Measurements from ENCODE around the gene JMJD6.
"Not testable (repeated sequence)": the region's sequence is repeated elsewhere in the genome, so short reads cannot be mapped to it uniquely, and the experiment has no call there.

JMJD6 gene

DNA sequence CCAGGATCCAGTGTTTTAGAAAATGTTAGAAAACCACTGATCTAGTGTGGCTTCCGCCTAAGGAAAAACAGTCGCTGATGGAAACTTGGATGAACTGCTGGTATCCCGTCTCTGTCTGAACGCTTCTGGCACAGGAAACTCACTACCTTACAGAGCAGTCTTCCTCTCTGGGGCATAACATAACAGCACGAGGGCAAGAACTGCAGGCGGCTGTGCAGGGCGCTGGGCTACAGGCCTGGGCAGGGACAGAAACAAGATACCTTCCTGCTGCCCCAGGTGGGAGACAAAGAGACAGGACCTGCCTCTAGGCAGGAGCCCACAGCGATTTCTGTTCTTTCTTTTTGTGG lies 26.2 kb downstream of the JMJD6 start:
- DNase-seq (ENCODE audit: low read depth), result no peak
- H3K4me3 ChIP-seq (replicated peaks; ENCODE audit: low read depth, low read length), result no peak overlapping the region

DNA sequence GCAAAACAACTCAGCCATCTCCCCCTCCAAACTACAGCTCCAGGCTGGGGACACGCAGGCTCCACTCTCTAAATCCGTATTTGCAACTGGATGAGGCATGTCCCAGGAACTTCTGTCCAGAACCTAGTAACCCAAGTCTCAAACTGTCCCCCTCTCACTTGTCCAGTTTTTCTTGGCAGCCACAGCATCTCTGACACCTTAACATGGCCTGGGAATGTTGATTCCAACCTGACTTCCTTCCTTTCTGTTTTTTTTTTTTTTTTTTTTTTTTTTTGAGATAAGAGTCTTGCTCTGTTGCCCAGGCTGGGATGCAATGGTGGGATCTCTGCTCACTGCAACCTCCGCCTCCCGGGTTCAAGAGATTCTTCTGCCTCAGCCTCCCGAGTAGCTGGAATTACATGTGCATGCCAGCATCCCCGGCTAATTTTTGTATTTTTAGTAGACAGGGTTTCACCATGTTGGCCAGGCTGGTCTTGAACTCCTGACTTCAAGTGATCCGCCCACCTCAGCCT lies 27.9 kb downstream of the JMJD6 start:
- not testable (repeated sequence) for H3K4me3 ChIP-seq (replicated peaks; ENCODE audit: low read depth, low read length); DNase-seq (ENCODE audit: low read depth)

More for the DNA sequence above, 26.2 kb downstream of the JMJD6 start:
- TF ChIP-seq, protein P1, sequence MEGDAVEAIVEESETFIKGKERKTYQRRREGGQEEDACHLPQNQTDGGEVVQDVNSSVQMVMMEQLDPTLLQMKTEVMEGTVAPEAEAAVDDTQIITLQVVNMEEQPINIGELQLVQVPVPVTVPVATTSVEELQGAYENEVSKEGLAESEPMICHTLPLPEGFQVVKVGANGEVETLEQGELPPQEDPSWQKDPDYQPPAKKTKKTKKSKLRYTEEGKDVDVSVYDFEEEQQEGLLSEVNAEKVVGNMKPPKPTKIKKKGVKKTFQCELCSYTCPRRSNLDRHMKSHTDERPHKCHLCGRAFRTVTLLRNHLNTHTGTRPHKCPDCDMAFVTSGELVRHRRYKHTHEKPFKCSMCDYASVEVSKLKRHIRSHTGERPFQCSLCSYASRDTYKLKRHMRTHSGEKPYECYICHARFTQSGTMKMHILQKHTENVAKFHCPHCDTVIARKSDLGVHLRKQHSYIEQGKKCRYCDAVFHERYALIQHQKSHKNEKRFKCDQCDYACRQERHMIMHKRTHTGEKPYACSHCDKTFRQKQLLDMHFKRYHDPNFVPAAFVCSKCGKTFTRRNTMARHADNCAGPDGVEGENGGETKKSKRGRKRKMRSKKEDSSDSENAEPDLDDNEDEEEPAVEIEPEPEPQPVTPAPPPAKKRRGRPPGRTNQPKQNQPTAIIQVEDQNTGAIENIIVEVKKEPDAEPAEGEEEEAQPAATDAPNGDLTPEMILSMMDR (IDR thresholded peaks at IDR 0.05; ENCODE audit: low read length, missing control alignments), result no peak

DNA sequence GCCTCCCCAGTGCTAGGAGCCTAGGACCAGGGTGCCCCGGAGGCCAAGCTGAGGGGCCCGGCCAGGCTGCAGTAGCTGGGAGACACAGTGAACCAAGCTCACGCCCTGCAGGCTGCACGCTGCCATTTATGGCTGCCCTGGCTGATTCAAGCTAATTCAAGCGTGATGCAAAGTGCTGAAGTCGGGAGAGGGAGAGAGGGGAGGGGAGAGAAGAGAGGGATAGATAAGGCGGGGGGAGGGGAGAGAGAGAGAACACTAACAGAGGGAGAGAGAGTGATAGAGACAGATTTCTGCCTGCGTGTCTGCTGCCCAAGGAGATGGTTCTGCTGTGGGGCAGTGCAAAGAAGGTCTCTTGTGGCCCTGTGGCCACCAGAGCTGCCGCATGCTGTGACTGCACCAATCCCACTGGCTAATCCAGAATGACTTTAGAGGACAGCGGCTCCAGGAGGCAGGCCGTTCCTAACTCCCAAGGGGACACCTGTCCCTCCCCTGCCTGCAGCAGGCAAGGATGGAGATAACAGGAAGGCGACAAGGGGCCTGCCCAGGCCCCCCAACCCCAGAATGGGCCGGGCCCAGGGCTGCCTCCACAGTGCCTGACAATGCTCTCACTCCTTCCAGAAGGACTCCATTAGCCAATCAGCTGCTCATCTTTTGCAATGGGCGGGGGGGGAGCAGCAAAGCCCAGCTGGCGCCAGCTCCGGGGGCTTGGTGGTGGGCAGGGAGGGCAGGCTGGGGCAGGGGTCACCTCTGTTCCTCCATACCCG lies 28.5 kb downstream of the JMJD6 start:
- H3K4me3 ChIP-seq (replicated peaks; ENCODE audit: low read depth, low read length), result no peak overlapping the region
- peak; percentile 63 for DNase-seq (ENCODE audit: low read depth)
- TF ChIP-seq, protein P1 (IDR thresholded peaks at IDR 0.05; ENCODE audit: low read length, missing control alignments), result no peak

DNA sequence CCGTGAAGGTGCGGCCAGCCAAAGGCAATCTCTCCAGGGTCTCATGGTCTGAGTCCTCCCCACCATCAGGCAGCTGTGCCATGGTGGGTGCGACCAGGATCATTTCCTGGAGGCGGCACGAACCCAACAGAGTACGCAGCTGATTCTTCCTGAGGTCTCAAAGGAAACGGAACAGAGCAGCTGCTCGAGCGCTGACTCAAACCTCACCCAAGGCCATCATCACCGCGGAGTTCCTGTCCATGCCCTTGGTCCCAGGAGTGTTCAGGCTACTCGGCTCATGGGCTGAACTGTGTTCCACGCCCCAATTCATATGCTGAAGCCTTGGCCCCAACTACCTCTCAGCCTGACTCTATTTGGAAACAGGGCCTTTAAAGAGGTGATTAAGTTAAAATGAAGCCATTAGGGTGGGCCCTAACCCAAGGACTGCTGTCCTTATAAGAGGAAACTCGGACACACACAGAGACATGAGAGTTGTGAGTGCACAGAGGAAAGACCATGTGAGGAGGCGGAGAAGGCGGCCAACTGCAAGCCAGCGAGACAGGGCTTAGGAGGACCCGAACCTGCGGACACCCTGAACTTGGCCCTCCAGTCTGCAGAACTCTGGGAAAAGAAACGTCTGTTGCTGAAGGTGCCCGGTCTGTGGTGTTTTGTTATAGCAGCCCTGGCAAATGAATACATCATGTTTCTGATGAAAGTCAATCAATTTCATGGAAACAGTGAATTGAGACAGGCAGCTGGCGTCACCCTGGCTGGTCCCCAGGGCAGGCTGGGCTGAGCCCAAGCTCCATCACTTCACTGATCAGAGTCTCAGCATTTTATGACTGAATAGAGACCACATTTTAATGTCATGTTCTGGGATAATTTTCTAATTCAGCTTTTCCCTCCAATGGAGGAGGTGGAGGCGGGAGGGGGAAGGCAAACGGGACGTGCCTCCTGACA lies 29.4 kb downstream of the JMJD6 start:
- no peak overlapping the region for H3K4me3 ChIP-seq (replicated peaks; ENCODE audit: low read depth, low read length)
- DNase-seq (ENCODE audit: low read depth), result peak; percentile 81
- TF ChIP-seq, protein P1 (IDR thresholded peaks at IDR 0.05; ENCODE audit: low read length, missing control alignments), result no peak

DNA sequence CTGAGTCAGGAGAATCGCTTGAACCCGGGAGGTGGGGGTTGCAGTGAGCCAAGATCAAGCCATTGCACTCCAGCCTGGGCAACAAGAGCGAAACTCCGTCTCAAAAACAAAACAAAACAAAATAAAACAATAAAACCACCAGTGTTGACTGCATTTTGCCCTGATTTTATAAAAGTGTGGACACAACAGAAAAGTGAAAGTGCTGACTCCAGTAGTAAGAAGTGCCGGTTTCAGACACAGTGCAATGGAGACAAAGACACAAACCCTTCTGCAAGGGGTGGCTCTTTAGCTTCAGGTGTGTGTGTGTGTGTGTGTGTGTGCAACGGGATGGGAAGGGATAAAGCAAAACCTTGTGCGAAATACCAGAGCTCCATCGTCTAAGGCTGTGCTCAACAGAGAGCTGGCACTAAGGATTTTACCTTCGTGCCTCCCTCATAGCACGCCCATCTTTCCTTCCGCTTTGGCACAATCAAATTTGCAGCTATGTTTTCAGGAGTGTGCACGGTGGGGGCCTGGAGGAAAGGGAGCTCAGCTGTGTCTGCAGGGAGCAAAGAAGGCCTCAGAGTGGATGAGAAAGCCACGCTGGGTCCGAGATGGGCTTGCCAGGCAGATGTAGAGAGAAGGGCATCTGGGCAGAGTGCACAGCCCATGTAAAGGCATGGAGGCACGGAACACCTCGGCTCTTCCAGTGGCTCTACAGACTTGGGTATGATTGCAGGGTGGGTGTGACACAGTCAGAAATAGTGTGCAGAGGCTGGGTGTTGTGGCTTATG lies 31.2 kb downstream of the JMJD6 start:
- TF ChIP-seq, protein P1 (IDR thresholded peaks at IDR 0.05; ENCODE audit: low read length, missing control alignments), result no peak
- no peak overlapping the region for H3K4me3 ChIP-seq (replicated peaks; ENCODE audit: low read depth, low read length)
- DNase-seq (ENCODE audit: low read depth), result no peak

DNA sequence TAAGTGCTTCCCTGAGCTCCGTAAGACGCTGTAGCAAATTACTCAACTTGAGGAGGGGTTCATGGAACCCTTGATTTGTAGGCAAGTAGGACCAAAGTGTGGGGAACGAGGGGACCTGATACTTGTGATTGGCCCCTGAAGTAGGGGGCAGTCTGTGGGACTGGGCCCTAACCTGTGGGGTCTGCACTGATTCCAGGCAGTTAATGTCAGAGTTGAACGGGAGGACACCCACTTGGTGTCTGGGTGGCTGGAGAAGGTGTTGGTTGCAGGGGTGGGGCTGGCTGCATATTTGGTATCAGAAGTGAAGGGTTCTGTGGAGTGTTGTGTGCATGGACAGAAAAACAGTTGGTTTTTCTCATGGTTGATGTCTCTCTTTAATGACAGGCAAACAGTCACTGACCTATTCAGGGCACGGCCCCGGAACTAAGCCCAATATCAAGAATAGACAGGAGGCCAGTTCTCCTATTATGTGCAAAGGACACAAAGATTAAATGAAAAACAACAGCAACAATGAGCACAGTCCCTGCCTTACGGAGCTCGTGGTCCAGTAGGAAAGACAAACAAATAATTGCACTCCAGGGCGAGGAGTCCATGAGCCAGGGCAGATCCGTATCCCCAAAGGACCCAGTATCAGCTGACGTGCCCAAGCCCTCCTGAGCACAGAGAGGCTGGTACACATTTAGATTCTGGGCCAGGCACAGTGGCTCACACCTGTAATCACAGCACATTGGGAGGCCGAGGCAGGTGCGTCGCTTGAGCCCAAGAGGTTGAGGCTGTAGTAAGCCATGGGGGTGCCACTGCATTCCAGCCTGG lies 34.8 kb downstream of the JMJD6 start:
- DNase-seq (ENCODE audit: low read depth), result no peak
- TF ChIP-seq, protein P1 (IDR thresholded peaks at IDR 0.05; ENCODE audit: low read length, missing control alignments), result no peak
- H3K4me3 ChIP-seq (replicated peaks; ENCODE audit: low read depth, low read length), result no peak overlapping the region

All from fibroblast of pulmonary artery (primary cell).